Peyer's patch (tissue), 4 donors: ENCODE results near the gene LRP10.

Experiments used
- POLR2A ChIP-seq, 2 donors: fragments of 450-650 bp; IDR thresholded peaks; one replicate each; pipeline ENCODE4 v1.5.1; 2017; ENCODE audit warnings: antibody characterized with exemption in 2 of 2, mild to moderate bottlenecking in 2 of 2, moderate library complexity in 2 of 2
- TF ChIP-seq, protein P1 (sequence below), 6 experiments: fragments of 450-650 bp in 4 of 6; fragments of 200-600 bp in 2 of 6; sonication (generic) in 1 of 6; IDR thresholded peaks; one replicate each; pipeline ENCODE4 v1.5.1; 2017 to 2019; ENCODE audit warnings: antibody characterized with exemption in 6 of 6, mild to moderate bottlenecking in 3 of 6, moderate library complexity in 1 of 6

DNA sequence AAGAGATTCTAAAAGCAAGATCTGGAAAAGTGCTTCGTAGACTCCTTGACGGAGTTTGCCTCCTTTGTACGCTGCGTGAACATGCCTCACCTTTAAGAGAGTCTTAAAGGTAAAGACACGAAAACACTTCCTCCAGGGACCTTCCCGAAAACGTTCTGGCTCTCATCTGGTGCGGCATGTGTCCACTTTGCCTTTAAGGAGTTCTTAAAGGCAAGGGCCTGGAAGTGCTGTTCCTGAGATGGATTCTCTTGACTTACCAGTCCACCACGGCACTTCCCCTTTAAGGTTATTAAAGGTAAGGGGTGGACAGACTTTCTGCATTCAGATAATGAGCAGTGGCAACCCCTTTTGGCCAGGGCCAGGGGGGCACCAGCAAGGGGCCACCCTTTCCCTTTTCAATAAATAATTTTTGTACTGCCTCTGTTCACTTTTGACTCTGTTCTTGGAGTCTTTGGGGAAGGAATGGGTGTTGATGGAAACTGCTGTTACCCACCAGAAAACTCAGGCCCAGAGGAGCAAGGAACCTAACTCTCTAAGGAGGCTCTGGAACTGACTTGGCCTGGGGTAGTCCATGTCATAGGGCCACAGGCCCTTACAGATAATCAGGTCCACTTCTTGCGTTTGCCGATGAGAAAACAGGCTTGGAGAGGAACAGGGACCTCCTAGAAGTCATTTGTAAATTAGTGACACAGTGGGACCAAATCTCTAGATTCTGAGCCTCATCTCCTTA, 15.9 kb downstream of the LRP10 start:
- TF ChIP-seq, protein P1, sequence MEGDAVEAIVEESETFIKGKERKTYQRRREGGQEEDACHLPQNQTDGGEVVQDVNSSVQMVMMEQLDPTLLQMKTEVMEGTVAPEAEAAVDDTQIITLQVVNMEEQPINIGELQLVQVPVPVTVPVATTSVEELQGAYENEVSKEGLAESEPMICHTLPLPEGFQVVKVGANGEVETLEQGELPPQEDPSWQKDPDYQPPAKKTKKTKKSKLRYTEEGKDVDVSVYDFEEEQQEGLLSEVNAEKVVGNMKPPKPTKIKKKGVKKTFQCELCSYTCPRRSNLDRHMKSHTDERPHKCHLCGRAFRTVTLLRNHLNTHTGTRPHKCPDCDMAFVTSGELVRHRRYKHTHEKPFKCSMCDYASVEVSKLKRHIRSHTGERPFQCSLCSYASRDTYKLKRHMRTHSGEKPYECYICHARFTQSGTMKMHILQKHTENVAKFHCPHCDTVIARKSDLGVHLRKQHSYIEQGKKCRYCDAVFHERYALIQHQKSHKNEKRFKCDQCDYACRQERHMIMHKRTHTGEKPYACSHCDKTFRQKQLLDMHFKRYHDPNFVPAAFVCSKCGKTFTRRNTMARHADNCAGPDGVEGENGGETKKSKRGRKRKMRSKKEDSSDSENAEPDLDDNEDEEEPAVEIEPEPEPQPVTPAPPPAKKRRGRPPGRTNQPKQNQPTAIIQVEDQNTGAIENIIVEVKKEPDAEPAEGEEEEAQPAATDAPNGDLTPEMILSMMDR (IDR thresholded peaks at IDR 0.05): no peak
- peak in 1 of 2 donors; percentile 18 for TF ChIP-seq POLR2A (IDR thresholded peaks at IDR 0.05)
